MM.1S (cell line): Measurements from ENCODE around the gene ABCC8.

Experiments used
- EZH2 ChIP-seq: fragments of 300-600 bp; sonication (generic); optimal IDR thresholded peaks from 2 replicates; pipeline ENCODE3; 2017; ENCODE audit warnings: low read depth, mild to moderate bottlenecking, antibody characterized with exemption, low read length, mixed read lengths
- TF ChIP-seq, protein P1 (sequence below): fragments of 300-600 bp; sonication (generic); IDR thresholded peaks from 2 replicates; pipeline ENCODE4 v1.5.1; 2016; ENCODE audit warnings: antibody characterized with exemption, low read length, mixed read lengths

DNA sequence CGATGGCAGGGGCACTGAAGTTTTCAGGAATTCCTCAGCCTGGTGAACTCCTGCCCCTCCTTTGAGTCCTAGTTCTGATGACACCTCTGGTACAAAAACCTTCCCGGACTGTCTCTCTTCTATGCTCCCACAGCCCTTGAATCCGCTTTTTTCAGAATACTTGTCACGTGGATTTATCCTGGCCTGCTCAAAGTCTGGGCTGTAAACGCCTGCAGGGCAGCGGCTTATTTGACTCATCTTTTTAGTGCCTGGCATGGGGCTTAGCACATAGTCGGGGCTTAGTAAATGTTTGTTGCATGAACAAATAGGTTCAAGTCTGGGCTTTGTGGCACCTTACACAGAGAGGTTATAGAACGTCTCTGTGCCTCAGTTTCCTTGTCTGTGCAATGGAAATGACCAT is 74.8 kb downstream of the ABCC8 start:
- TF ChIP-seq, protein P1, sequence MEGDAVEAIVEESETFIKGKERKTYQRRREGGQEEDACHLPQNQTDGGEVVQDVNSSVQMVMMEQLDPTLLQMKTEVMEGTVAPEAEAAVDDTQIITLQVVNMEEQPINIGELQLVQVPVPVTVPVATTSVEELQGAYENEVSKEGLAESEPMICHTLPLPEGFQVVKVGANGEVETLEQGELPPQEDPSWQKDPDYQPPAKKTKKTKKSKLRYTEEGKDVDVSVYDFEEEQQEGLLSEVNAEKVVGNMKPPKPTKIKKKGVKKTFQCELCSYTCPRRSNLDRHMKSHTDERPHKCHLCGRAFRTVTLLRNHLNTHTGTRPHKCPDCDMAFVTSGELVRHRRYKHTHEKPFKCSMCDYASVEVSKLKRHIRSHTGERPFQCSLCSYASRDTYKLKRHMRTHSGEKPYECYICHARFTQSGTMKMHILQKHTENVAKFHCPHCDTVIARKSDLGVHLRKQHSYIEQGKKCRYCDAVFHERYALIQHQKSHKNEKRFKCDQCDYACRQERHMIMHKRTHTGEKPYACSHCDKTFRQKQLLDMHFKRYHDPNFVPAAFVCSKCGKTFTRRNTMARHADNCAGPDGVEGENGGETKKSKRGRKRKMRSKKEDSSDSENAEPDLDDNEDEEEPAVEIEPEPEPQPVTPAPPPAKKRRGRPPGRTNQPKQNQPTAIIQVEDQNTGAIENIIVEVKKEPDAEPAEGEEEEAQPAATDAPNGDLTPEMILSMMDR = no peak
- no peak for TF ChIP-seq EZH2
